T1000 (cell line): ENCODE measurements around the gene TSSK3.
"Not testable (repeated sequence)": the region's sequence is repeated elsewhere in the genome, so short reads cannot be mapped to it uniquely, and the experiment has no call there.

ENCODE experiments used
- DNase-seq: peaks from one replicate; lab custom pipeline; 2025; ENCODE audit warnings: mixed read lengths; lab: John Stamatoyannopoulos, UW

The TSSK3 gene

DNA sequence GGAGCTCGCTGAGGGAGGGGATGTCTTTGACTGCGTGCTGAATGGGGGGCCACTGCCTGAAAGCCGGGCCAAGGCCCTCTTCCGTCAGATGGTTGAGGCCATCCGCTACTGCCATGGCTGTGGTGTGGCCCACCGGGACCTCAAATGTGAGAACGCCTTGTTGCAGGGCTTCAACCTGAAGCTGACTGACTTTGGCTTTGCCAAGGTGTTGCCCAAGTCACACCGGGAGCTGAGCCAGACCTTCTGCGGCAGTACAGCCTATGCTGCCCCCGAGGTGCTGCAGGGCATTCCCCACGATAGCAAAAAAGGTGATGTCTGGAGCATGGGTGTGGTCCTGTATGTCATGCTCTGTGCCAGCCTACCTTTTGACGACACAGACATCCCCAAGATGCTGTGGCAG lies 1.4 kb downstream of the TSSK3 start:
- DNase-seq, result no peak

DNA sequence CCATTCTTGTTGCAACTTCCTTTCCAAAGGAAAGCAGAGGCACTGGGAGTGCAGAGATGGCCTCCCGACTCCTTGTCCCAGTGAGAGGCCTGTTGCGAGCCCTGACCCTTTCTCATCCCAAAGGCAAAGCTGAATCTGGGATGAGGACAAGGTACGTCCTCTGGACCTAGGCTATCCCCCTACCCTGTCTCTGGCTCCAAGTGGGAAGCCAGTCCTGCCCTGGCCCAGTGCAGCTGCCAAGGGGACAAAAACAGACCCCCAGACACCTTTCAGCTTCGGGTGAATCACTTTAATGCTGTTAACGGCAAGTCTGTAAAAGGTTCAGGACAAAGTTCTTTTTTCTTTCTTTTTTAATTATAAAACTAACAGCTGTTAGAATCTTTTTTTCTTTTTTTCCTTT lies 2.5 kb downstream of the TSSK3 start:
- no peak for DNase-seq

DNA sequence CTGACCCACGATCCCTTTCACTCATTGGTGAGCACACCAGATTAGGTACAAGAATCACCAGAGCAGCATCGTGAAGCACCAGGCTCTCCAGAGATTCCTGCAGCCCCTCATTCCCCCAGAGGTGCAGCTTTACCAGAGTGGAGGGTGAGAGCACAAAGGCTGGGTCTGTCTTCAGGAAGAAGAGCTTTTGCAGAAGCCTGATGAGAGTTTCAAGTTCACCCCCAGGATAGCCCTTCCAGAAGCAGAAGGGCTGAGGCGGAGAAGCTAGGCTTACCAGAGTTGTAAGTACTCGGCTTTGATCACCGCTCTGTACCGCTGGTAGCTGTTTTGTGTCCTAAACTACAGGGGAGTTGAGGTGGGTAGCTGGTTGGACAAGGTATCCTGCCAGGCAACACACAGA lies 3.1 kb downstream of the TSSK3 start:
- DNase-seq, result no peak

DNA sequence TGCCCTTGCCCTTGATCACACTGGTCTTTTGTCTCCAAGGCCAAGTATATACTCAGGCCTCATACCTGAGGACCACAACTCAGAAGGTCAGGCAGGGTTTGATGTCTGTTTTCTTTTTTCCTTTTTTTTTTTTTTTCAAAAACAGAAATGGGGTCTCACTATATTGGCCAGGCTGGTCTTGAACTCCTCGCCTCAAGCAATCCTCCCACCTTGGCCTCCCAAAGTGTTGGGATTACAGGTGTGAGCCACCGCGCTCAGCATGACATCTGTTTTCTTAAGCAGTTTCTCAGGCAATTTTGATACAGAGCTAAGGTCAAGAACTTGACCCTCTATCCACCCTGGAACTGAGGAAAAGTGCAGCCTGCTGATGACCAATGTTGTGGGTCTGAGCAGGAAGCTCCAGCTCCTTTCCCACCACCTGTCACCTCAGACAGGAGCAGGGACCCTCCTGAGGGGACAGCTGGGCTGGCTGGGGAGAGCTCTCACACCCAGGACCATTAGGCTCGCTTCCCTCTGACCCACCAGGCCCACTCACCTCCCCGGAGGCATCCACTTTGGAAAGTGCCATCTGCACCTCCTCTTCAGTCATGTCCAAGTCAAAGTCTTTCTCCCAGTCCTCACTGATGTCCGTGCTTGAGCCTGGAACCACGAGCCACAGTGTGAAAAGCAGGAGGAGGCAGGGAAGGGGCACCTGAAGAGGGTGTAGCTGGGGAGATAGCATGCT lies 5.7 kb downstream of the TSSK3 start:
- no peak for DNase-seq

DNA sequence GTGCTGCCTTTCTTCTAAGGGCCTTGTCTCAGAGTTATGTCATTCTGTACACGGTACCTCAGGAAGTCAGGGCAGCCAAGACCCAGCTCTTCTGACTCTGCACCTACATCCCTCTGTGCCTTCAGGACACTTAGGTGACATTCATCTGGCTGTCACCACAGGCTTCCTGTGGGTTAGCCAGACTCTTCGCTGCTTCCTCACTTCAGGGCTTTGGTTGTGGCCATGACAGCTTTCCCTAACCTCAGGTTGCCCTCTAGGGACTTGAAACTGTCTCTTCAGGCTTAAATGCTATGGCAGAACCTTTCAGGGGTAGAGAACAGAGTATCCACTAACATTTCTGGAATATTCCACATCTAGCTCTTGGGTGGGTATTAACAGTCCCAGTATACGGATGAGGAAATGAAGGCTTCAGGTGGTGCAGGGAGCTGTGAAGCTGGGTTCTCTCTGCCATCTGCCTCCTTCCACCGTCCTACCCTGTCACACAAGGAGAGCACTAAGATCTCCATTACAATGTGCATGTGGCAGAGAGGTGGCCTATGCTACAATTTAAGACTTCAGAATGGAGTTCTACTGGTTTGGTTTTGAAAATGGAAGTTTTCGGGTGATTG lies 9.9 kb downstream of the TSSK3 start:
- no peak for DNase-seq

DNA sequence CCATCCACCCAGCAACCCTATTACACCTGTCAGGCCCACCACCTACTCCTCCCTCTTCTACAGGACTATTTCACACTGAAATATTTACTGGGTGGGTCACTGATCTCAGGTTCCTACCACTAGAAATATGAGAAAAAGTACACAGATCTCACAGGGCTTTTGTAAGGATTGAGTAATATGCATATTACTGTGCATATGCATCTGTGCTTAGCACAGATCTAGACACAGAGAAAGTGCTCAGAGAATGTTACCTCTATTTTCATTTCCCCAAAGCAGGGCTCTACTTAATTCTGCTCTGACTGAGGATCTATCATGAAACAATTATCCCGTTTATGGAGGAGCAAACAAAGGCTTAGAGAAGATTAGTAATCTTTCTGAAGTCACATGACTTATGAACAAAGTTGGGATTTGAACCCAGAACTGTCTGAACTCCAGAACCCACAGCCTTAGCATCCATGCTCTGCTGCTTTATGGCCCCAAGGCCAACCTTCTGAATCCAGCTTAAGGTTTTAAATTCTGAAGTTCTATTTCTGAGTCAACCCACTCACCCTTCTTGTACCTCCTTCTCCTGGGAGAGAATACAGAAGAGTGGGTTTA lies 11.8 kb downstream of the TSSK3 start:
- no peak for DNase-seq

DNA sequence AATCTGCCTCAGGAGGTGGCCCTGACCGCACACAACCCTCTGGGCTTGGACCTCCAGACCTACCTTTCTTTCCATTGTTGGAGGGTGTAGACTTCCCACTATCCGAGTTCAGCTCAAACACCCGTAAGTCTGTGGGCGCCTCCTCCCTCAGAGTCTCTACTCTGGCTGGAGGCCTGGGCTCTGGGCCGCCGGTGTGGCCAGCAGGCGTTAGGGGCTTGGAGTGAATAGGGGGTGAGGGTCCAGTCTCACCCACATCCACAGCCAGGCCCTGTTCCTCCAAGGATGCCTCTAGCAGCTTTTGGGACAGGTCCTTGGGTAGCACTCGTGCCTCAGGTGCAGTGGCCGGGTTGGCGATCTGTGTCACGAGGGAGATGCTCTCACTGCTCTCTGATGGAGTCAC lies 13.9 kb downstream of the TSSK3 start:
- no peak for DNase-seq

DNA sequence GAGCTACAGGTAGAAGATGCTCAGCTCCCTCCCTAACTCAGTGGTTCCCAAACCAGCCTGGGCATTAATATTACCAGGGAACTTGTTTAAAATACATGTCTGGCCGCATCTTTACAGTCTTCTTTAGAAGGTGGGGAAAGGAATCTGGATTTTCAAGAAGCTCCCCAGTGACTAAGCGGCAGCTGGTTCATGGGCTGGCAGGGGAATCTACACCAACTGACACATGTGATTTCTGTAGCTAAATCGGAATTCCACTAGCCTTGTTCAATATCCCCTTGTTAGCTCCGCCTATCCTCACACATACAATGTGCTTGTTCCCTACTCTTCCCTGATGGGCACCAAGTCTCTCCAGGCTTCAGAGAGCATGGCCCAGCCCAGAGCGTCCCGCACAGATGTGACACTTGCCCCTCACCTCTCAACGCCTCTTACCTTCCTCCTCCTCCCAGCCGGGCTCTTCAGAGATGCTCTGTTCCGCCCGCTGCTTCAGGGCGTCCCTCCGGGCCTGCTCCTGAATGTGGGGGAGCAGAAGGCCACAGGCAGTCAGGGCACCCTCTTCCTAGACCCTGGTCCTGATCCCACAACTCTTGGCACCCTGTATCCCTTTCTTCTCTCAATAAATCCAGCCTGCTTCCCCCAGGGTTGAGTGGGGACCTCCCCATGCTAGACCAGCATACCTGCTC lies 15.3 kb downstream of the TSSK3 start:
- no peak for DNase-seq

DNA sequence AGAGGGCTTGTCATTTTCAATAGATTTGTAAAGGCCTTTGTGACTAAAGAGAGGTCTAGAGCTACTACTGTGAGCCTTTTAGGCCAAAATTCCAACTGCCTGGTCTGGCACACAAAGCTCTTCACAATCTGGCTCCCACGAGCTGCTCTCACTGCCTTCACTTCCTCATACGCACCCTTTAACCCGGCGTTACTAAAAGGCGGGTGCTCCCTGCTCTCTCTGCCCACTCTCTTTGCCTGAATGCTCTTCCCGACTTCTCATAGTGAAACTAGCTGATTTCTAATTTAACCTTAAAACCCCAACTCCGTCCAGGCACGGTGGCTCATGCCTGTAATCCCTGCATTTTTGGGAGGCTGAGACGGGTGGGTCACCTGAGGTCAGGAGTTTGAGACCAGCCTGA lies 17.7 kb downstream of the TSSK3 start:
- DNase-seq, result no peak

DNA sequence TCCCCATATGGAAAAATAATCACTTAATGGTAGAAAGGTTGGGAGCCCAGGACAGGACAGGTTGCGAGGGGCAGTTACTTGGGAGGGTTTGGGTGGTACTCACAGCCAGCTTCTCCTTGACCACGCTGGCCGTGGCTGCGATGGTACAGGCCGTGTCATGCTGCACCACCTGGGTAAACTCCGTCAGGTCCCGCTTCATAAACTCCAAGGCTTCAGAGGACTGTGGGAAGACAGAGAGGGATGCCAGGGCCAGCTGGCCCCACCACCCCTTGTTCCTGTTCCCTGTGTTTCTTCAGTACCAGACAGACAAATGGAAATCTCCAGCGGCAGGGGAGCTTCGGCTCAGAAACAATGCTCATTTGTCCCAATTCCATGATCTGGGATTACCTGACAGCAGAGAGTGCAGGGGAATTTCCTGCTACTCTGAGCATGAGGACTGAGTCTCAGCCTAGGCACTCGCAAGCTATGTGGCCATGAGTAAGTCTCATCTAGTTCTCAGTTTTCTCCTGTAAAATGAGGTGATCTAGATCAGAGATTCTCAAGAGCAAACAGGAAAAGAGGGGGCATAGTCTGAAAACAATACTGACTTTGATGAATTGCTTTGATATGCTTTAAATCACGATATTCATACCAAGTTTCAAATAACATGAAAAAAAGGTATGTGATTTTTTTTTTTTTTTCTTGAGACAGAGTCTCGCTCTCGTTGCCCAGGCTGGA lies 24.5 kb downstream of the TSSK3 start:
- DNase-seq, result no peak

DNA sequence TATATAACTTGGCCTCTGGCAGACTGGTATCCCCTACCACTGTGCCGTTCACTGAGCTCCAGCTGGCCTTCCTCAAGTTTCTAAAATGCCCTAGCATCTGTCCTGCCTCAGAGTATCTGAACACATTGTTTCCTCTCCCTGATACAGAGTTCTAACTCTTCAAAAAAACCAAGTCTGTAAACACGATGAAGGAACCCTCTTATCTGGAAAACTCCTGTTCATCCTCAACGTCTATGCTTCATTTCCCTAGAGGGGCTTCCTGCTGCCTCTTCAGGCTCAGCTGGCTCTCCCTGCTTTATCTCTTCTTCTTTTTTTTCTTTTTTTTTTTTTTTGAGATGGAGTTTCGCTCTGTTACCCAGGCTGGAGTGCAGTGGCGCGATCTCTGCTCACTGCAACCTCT lies 26.3 kb downstream of the TSSK3 start:
- no peak for DNase-seq

DNA sequence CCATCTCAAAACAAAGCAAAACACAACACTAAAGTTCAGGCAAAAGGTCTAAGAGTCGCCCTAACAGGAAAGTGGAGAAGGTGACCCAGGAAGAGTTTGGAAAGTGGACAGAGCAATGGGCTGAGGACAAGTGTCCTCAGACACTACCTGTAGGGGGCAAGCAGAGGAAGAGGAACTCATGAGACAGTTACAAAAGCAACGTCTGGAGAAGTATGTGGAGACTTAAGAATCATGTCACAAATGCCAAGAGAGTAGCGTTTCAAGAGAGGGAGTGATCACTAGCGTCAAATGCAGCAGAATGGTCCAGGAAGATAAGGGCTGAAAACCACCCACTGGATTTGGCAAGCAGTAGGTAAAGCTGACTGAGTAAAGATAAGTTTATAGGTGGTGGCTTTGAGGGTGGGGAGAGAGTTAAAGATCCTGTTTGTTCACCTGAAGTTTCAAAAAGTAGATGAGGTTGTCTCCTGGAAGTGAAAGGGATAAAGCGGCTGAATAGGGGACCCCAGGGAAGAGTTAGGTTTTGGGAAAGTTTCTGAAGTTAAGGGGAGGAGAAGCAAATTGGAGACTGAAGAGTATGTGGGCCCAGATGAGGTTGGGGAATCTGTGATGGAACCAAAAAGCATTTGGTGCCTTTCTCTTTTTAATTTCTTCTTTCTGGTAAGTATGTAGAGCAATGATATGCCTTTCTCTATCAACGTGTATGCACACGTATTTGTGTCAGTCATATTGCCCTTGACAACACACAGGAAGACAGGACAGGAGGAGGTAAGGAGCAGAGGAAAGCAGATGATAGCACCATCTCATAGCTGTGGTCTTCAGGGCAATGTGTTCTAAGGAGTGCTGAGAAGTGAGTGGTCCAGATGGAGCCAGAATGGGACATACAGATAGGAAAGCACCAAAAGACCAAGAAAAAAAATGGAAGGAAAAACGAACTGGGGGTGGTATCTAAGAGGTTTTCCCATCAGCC lies 28.8 kb downstream of the TSSK3 start:
- DNase-seq, result no peak

DNA sequence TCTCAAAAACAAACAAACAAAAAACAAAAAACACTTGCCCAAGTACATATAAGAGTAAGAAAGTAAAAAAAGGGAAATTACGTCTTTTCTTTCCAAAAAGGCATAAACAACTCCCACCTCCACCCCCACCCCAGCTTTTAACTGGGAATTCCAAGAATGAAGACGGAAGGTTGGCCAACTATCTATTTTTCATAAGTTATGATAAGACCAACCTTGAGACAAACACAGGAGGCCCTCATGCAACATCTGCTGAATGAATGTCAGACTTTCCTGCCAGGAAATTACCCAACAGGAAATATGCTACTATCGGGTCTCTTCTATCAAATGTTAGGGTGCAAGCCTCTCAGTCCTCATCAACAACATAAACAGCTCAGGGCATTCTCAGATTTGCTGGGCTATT lies 30.0 kb downstream of the TSSK3 start:
- no peak for DNase-seq

DNA sequence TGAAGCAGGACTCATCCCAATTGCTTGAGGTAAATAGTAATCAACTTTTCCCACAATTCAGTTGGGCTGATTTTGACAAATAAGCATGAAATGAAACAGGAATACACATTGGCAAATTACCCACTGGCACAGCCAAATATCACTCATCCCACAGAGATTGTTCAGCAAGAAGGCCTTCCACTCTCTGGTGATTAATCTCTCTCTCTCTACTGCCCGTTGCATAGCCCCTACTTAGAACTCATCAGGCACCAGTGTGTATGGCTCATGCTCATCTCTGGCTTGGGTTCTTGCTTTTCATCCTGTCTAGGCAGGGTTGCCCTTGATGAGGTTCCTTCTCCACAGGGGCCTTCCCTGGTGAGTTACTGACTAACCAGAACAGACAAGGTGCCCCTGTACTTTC lies 30.8 kb downstream of the TSSK3 start:
- no peak for DNase-seq

DNA sequence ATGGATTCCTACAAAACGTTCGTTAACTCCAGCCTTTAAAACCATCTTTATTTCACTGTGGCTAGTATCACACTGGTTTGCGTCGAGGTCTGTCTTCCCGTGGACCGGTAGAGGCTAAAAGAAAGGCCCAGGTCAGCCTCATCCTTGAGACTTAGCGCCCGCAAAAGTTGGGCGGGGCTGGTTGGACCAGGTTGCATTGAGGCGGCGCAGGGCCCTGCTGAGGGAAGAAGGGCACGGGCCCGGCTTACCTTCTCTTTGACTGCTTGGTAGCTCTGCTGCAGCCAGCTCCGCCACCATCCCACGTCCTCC lies 31.4 kb downstream of the TSSK3 start:
- no peak for DNase-seq

DNA sequence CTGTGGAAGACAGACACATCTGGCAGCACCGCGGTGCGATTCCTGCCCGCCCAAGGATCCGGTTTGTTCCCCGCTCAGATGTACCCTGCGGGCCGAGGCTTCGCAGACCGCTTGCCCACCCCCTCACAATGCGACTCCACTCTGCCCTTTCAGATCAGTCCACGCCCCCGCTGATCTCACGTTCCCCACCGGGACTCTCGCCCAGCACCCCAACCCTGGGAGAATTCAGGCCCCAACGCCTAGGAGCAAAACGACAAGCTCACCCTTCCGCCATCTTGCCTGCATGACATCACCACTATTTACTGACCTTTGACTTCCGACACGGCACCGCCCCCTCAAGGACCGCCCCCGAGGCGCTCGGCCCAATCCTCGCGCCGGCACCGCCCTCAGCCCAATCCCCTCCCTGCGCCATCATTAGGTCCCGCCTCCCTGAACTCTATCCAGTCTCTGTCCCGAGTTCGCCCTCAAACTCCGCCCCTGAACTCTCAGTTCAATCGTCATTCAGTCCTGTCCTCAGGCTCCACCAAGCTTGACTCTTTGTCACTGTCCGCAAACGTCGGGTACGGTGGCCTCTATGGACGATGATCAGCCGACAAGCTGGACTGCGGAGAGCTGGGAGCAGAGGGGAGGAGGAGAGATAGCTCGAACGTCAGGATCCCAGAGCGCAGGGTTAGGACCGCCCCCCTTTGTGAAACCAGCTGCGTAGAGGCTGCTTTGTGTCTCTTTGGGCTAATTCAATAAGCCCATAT lies 32.0 kb downstream of the TSSK3 start, which contains the start of gene BSDC1:
Gene BSDC1, minus strand, starts transcription at position 301 of the 749 bp plus-strand sequence. Its CDS starts 27 bp downstream, at position 274.
- DNase-seq, result peak; percentile 98

DNA sequence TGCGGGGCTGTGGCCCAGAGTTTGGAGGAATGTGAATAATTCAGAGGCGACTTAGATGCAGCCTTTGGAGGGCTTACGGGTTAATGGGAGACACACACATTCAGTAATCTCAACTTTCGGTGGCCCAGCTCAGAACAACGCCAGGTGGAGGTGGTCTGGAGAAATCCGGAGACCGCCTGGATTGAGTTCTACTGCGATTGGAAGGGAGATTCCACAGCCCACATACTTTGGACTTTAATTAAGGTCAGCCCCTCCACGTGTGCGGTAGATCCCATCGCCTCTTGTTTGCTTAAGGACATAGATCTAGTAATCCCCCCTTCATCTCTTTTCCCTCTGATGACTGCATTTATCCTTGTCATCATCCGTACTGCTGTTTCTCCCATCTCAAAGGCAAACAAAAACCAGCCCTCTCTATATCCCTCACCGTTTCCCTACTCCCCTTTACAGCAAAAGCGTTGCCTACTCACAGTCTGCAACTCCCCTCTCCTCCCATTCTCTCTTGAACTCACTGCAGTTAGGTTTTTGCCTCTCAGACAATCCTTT lies 32.6 kb downstream of the TSSK3 start:
- no peak for DNase-seq

DNA sequence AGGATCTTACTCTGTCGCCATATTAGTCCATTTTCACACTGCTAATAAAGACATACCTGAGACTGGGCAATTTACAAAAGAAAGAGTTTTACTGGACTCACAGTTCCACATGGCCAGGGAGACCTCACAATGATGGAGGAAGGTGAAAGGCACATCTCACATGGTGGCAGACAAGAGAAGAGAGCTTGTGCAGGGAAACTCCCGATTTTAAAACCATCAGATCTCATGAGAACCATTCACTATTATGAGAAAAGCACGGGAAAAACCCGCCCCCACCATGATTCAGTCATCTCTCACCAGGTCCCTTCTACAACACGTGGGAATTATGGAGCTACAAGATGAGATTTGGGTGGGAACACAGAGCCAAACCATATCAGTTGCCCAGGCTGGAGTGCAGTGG lies 34.2 kb downstream of the TSSK3 start:
- not testable (repeated sequence) for DNase-seq

DNA sequence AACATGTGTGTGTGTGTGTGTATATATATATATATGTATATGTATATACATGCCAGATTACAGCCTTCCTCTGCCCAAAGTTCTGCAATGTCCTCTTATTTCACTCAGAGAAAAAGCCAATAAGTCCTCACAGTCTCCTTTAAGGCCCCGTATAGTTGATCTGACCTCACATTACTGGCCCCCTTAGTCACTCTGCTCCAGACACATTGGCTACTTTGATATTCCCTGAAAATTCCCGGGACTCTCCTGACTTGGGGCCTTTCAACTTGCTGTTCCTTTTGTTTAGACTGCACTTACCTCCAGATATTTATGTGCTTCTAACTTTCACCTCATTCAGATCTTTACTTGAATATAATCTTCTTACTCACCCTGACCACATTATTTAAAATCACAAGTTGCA lies 36.1 kb downstream of the TSSK3 start:
- no peak for DNase-seq

DNA sequence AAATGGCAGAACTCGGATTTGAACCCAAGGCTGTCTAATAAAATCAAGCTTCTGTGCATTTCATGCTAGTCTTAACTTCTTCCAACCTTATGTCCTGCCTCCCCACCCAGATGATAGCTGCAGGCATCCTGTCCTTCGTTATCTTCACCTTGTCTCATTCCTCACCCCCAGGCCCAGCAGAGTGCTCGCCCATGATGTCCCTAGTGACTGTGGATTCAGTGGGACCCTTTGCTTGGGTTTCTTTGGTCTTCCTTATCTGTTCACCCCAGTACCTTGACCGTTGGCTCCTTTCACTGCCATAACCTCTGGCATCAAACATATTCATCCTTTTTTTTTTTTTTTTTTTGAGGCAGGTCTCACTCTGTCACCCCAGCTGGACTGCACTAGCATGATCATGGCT lies 37.5 kb downstream of the TSSK3 start:
- no peak for DNase-seq
